Measurements from ENCODE around the gene TGFB3. TPM values are rescaled to one million over a fixed set of nuclear protein-coding genes. Genes with fewer than 3 reads are reported as not detected.

TGFB3 gene
- total RNA-seq, 1 experiment from 2014 or later, result 1.6 TPM

DNA sequence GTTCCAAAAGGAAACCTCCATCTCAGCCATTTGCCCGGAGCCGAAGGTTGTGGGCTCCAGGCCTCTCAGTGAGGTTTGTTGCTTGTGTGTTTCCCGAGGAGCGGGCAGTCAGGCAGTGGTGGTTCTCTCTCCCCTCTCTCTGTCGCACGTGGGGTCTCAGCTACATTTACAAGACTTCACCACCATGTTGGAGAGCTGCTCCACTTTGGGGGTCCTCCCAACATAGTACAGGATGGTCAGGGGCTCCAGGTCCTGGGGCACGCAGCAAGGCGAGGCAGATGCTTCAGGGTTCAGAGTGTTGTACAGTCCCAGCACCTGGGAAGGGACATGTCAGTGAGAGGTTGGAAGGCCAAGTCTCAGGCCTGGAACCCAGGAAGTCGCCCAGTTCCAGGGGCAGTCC is 22.8 kb downstream of the TGFB3 start:
- no peak overlapping the region for H3K4me2 ChIP-seq (ENCODE audit: low read length)
- BruUV-seq (replicated peaks), result no TSS peak
- no peaks in the 10 kb centered on the region for H3K27me3 ChIP-seq (ENCODE audit: insufficient read depth, low read length)
- ChIA-PET RAD21 (ENCODE audit: low non-redundant PET in 1 of 2, low total read pairs in 2 of 2, uncharacterized antibody in 2 of 2, unreplicated experiment in 2 of 2) (no interaction called here), CTCF (no interaction called here), POLR2A (no interaction called here)
- H4K20me1 ChIP-seq (ENCODE audit: insufficient read depth), result no peaks in the 10 kb centered on the region
- no peak overlapping the region for H3K9ac ChIP-seq (ENCODE audit: low read length)
- no peak overlapping the region for H2AFZ ChIP-seq (ENCODE audit: low read depth, low read length, poor library complexity, severe bottlenecking)
- intact Hi-C loops (cut with micrococcal nuclease), result no loop called here
- no peak overlapping the region for H3K4me3 ChIP-seq (replicated peaks in 1 of 2; ENCODE audit: low read depth in 1 of 2, low read length in 2 of 2)
- DNase-seq (ENCODE audit: low read depth, low spot score) (no peak), ATAC-seq (no peak)
- H3K4me1 ChIP-seq (ENCODE audit: control insufficient read depth in 1 of 2, insufficient read depth in 2 of 2, low read length in 2 of 2), result no peaks in the 10 kb centered on the region
- no peak overlapping the region for H3K27ac ChIP-seq (ENCODE audit: low read depth, low read length)
- H3K9me3 ChIP-seq (ENCODE audit: control insufficient read depth in 1 of 2, insufficient read depth in 1 of 2, low read depth in 1 of 2, low read length in 2 of 2), result no peaks in the 10 kb centered on the region
- no peaks in the 10 kb centered on the region for H3K36me3 ChIP-seq (ENCODE audit: control insufficient read depth in 1 of 2, insufficient read depth in 2 of 2, low read length in 2 of 2)
- TF ChIP-seq SRF (IDR thresholded peaks at IDR 0.05; ENCODE audit: low read depth) (no peak), POLR2AphosphoS5 (IDR thresholded peaks at IDR 0.05; ENCODE audit: low read depth, low read length) (no peak), RAD21 (IDR thresholded peaks at IDR 0.05; ENCODE audit: low read depth) (no peak), CEBPB (IDR thresholded peaks at IDR 0.05; ENCODE audit: low read depth) (no peak), YY1 (IDR thresholded peaks at IDR 0.05; ENCODE audit: extremely low read depth, insufficient replicate concordance, low read depth, low read length) (no peak), EZH2 (IDR thresholded peaks at IDR 0.05) (no peak), SIN3A (IDR thresholded peaks at IDR 0.05; ENCODE audit: low read depth) (no peak), ELF1 (IDR thresholded peaks at IDR 0.05; ENCODE audit: borderline replicate concordance, low read depth) (no peak), CBX3 (IDR thresholded peaks at IDR 0.05; ENCODE audit: low read depth) (no peak), SP1 (IDR thresholded peaks at IDR 0.05; ENCODE audit: low read depth) (no peak)
- TF ChIP-seq, protein P1, sequence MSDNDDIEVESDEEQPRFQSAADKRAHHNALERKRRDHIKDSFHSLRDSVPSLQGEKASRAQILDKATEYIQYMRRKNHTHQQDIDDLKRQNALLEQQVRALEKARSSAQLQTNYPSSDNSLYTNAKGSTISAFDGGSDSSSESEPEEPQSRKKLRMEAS (IDR thresholded peaks at IDR 0.05), result no peak
- TF ChIP-seq, protein P2, sequence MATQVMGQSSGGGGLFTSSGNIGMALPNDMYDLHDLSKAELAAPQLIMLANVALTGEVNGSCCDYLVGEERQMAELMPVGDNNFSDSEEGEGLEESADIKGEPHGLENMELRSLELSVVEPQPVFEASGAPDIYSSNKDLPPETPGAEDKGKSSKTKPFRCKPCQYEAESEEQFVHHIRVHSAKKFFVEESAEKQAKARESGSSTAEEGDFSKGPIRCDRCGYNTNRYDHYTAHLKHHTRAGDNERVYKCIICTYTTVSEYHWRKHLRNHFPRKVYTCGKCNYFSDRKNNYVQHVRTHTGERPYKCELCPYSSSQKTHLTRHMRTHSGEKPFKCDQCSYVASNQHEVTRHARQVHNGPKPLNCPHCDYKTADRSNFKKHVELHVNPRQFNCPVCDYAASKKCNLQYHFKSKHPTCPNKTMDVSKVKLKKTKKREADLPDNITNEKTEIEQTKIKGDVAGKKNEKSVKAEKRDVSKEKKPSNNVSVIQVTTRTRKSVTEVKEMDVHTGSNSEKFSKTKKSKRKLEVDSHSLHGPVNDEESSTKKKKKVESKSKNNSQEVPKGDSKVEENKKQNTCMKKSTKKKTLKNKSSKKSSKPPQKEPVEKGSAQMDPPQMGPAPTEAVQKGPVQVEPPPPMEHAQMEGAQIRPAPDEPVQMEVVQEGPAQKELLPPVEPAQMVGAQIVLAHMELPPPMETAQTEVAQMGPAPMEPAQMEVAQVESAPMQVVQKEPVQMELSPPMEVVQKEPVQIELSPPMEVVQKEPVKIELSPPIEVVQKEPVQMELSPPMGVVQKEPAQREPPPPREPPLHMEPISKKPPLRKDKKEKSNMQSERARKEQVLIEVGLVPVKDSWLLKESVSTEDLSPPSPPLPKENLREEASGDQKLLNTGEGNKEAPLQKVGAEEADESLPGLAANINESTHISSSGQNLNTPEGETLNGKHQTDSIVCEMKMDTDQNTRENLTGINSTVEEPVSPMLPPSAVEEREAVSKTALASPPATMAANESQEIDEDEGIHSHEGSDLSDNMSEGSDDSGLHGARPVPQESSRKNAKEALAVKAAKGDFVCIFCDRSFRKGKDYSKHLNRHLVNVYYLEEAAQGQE (IDR thresholded peaks at IDR 0.05; ENCODE audit: low read depth), result no peak
- TF ChIP-seq, protein P3, sequence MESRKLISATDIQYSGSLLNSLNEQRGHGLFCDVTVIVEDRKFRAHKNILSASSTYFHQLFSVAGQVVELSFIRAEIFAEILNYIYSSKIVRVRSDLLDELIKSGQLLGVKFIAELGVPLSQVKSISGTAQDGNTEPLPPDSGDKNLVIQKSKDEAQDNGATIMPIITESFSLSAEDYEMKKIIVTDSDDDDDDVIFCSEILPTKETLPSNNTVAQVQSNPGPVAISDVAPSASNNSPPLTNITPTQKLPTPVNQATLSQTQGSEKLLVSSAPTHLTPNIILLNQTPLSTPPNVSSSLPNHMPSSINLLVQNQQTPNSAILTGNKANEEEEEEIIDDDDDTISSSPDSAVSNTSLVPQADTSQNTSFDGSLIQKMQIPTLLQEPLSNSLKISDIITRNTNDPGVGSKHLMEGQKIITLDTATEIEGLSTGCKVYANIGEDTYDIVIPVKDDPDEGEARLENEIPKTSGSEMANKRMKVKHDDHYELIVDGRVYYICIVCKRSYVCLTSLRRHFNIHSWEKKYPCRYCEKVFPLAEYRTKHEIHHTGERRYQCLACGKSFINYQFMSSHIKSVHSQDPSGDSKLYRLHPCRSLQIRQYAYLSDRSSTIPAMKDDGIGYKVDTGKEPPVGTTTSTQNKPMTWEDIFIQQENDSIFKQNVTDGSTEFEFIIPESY (IDR thresholded peaks at IDR 0.05; ENCODE audit: extremely low read depth, insufficient replicate concordance, low read length), result no peak
- H3K79me2 ChIP-seq (ENCODE audit: insufficient read depth, low read length), result no peaks in the 10 kb centered on the region
- H3K9me2 ChIP-seq (ENCODE audit: insufficient read depth), result no peaks in the 10 kb centered on the region
